IMR-90 (cell line): ENCODE results near the gene EHF. TPM values are rescaled to one million over a fixed set of nuclear protein-coding genes. Genes with fewer than 3 reads are reported as not detected.

Experiments
- ATAC-seq: fragments of 200-7000 bp; cut with Tn5 transposase; 2 replicates; pipeline ENCODE4 v1.9.1; 2020; ENCODE audit warnings: low read depth, mild to moderate bottlenecking, moderate library complexity
- BruUV-seq: library from RNA; stranded (reverse); fragments of 400-500 nt; replicated peaks from 2 replicates; lab custom pipeline; 2021; lab: Mats Ljungman, UMichigan
- CTCF ChIA-PET: fragments of 300-600 bp; formaldehyde crosslinking; extraction: SDS; loops from one replicate; lab custom pipeline; 2021; ENCODE audit warnings: antibody characterized with exemption; lab: Yijun Ruan, JAX
- POLR2A ChIA-PET: fragments of 300-600 bp; sonication (Branson Sonifier 250); formaldehyde crosslinking; loops from one replicate; lab custom pipeline; 2022; ENCODE audit warnings: antibody characterized with exemption; ENCODE audit not compliant: unreplicated experiment; lab: Charles Lee
- DNase-seq: peaks from one replicate; pipeline ENCODE4 v3.0.0; 2013
- H2AFZ ChIP-seq: replicated peaks from 2 replicates; pipeline ENCODE3; 2013; ENCODE audit warnings: low read length, mild to moderate bottlenecking; ENCODE audit not compliant: poor library complexity
- H2AK5ac ChIP-seq: 2 replicates; pipeline ENCODE4 v1.6.1; 2013; ENCODE audit warnings: low read depth, low read length, inconsistent platforms
- H2AK9ac ChIP-seq: replicated peaks from 2 replicates; pipeline ENCODE3; 2013; ENCODE audit warnings: mild to moderate bottlenecking, low read depth, low read length, moderate library complexity; ENCODE audit not compliant: poor library complexity
- H2BK120ac ChIP-seq: 2 replicates; pipeline ENCODE4 v1.6.1; 2013; ENCODE audit warnings: low read depth, low read length, inconsistent platforms
- H2BK15ac ChIP-seq: 3 replicates; pipeline ENCODE4 v1.6.1; 2013; ENCODE audit warnings: low read depth, low read length, inconsistent platforms
- H2BK20ac ChIP-seq: 2 replicates; pipeline ENCODE4 v1.6.1; 2013; ENCODE audit warnings: low read depth, mild to moderate bottlenecking, inconsistent platforms, low read length, moderate library complexity
- H2BK5ac ChIP-seq: 2 replicates; pipeline ENCODE4 v1.6.1; 2013; ENCODE audit warnings: mild to moderate bottlenecking, low read depth, low read length, inconsistent platforms; ENCODE audit not compliant: poor library complexity, severe bottlenecking
- H3K14ac ChIP-seq: replicated peaks from 2 replicates; pipeline ENCODE4 v1.6.1; 2013; ENCODE audit warnings: low read depth, low read length, inconsistent platforms
- H3K18ac ChIP-seq: 2 replicates; pipeline ENCODE4 v1.6.1; 2013; ENCODE audit warnings: low read depth, low read length, control low read depth
- H3K23ac ChIP-seq: 2 replicates; pipeline ENCODE4 v1.6.1; 2013; ENCODE audit warnings: low read depth, low read length, inconsistent platforms
- H3K27ac ChIP-seq: 2 replicates; pipeline ENCODE4 v1.5.1; 2013; ENCODE audit warnings: mild to moderate bottlenecking, control low read depth, low read length; ENCODE audit not compliant: insufficient read depth
- H3K27me3 ChIP-seq: 2 replicates; pipeline ENCODE4 v1.6.1; 2013; ENCODE audit warnings: low read length; ENCODE audit not compliant: control insufficient read depth, insufficient read depth
- H3K36me3 ChIP-seq: 2 replicates; pipeline ENCODE4 v1.6.1; 2013; ENCODE audit warnings: low read length, mixed read lengths; ENCODE audit not compliant: control insufficient read depth, insufficient read depth
- H3K4ac ChIP-seq: 2 replicates; pipeline ENCODE4 v1.6.1; 2013; ENCODE audit warnings: low read depth, low read length, inconsistent platforms
- H3K4me1 ChIP-seq: 2 replicates; pipeline ENCODE4 v1.6.1; 2013; ENCODE audit warnings: low read length, mixed read lengths; ENCODE audit not compliant: control insufficient read depth, insufficient read depth
- H3K4me2 ChIP-seq: 2 replicates; pipeline ENCODE4 v1.6.1; 2013; ENCODE audit warnings: low read depth, mild to moderate bottlenecking, control low read depth, low read length, moderate library complexity
- H3K4me3 ChIP-seq: 2 replicates; pipeline ENCODE4 v1.5.1; 2013; ENCODE audit warnings: low read depth, mild to moderate bottlenecking, control low read depth, low read length, moderate library complexity; ENCODE audit not compliant: insufficient read depth
- H3K56ac ChIP-seq: 2 replicates; pipeline ENCODE4 v1.6.1; 2013; ENCODE audit warnings: low read length, inconsistent platforms; ENCODE audit not compliant: insufficient read depth; ENCODE audit errors: extremely low read depth
- H3K79me1 ChIP-seq, 2 experiments: 2 replicates each; pipeline ENCODE4 v1.6.1; 2013; ENCODE audit warnings: low read length in 2 of 2, inconsistent platforms in 1 of 2, low read depth in 1 of 2
- H3K9ac ChIP-seq: 2 replicates; pipeline ENCODE4 v1.6.1; 2013; ENCODE audit warnings: low read depth, low read length, control low read depth
- H3K9me1 ChIP-seq: 2 replicates; pipeline ENCODE4 v1.6.1; 2013; ENCODE audit warnings: low read length, inconsistent platforms; ENCODE audit not compliant: insufficient read depth
- H3K9me3 ChIP-seq: 2 replicates; pipeline ENCODE4 v1.6.1; 2013; ENCODE audit warnings: low read length; ENCODE audit not compliant: control insufficient read depth, insufficient read depth
- H4K20me1 ChIP-seq: 2 replicates; pipeline ENCODE4 v1.6.1; 2013; ENCODE audit warnings: low read length, inconsistent platforms; ENCODE audit not compliant: insufficient read depth
- H4K5ac ChIP-seq: 2 replicates; pipeline ENCODE4 v1.6.1; 2013; ENCODE audit warnings: mild to moderate bottlenecking, low read depth, low read length, control low read depth
- H4K8ac ChIP-seq, 2 experiments: 2 replicates each; pipeline ENCODE4 v1.6.1; 2013; ENCODE audit warnings: low read depth in 2 of 2, low read length in 2 of 2, control low read depth in 1 of 2, inconsistent platforms in 1 of 2
- H4K91ac ChIP-seq: 2 replicates; pipeline ENCODE4 v1.6.1; 2013; ENCODE audit warnings: low read depth, low read length, inconsistent platforms; ENCODE audit not compliant: insufficient read depth
- CEBPB ChIP-seq: IDR thresholded peaks from 2 replicates; pipeline ENCODE4 v1.6.1; 2012; ENCODE audit warnings: low read depth, low read length, improper control_type of control experiment
- CHD1 ChIP-seq: IDR thresholded peaks from 2 replicates; pipeline ENCODE4 v1.6.1; 2012; ENCODE audit warnings: low read depth, low read length, improper control_type of control experiment
- FOS ChIP-seq: fragments of 150-350 bp; IDR thresholded peaks from 2 replicates; pipeline ENCODE4 v1.6.1; 2016; ENCODE audit warnings: low read depth, low read length
- MAFK ChIP-seq: IDR thresholded peaks from 2 replicates; pipeline ENCODE4 v1.6.1; 2012; ENCODE audit warnings: low read depth, low read length, improper control_type of control experiment
- MAZ ChIP-seq: IDR thresholded peaks from 2 replicates; pipeline ENCODE4 v1.6.1; 2012; ENCODE audit warnings: low read depth, mild to moderate bottlenecking, low read length, improper control_type of control experiment, moderate library complexity, borderline replicate concordance
- NFE2L2 ChIP-seq: fragments of 150-350 bp; IDR thresholded peaks from 2 replicates; pipeline ENCODE4 v1.6.1; 2016; ENCODE audit warnings: low read depth, mild to moderate bottlenecking, low read length
- POLR2A ChIP-seq: IDR thresholded peaks from 2 replicates; pipeline ENCODE4 v1.6.1; 2012; ENCODE audit warnings: mild to moderate bottlenecking, low read depth, low read length
- RAD21 ChIP-seq: IDR thresholded peaks from 2 replicates; pipeline ENCODE4 v1.6.1; 2012; ENCODE audit warnings: low read length, improper control_type of control experiment
- RCOR1 ChIP-seq: IDR thresholded peaks from 2 replicates; pipeline ENCODE4 v1.6.1; 2012; ENCODE audit warnings: mild to moderate bottlenecking, low read length, improper control_type of control experiment; ENCODE audit not compliant: insufficient replicate concordance
- RFX5 ChIP-seq: IDR thresholded peaks from 2 replicates; pipeline ENCODE4 v1.8.0; 2012; ENCODE audit warnings: low read depth, mild to moderate bottlenecking, low read length, moderate library complexity
- SMC3 ChIP-seq: fragments of 150-350 bp; IDR thresholded peaks from 2 replicates; pipeline ENCODE4 v1.6.1; 2016; ENCODE audit warnings: low read depth, mild to moderate bottlenecking, antibody characterized with exemption, low read length, moderate library complexity
- WGBS, 2 experiments: methylation state at CpG; one replicate each; pipeline versions ENCODE4 v1.1.5 to v1.1.7; 2013; ENCODE audit warnings: missing lambda C conversion rate in 2 of 2; ENCODE audit not compliant: insufficient read length in 1 of 2; ENCODE audit errors: extremely low coverage in 2 of 2; 5-methylcytosine and 5-hydroxymethylcytosine counted together
- dilution Hi-C: fragments of 300-500 bp; cut with HindIII; formaldehyde crosslinking; loops from one replicate; pipeline ENCODE4 v1.14.3; 2018; ENCODE audit warnings: low sequenced_read_pairs; ENCODE audit not compliant: unreplicated experiment
- in situ Hi-C: fragments of 300-500 bp; cut with MboI; formaldehyde crosslinking; loops from 3 replicates; pipeline ENCODE4 v1.14.3; 2019; ENCODE audit warnings: low sequenced_read_pairs, inconsistent platforms, mixed read lengths
- intact Hi-C: fragments of 100-400 bp; cut with micrococcal nuclease; formaldehyde crosslinking; loops from 2 replicates; pipeline ENCODE4 v1.10.0; 2022
- polyA plus RNA-seq, 3 experiments: library from polyadenylated mRNA; depleted of rRNA; stranded (reverse); fragments of >200 nt; gene quantifications; 2 replicates each; pipeline ENCODE4 v1.2.3, GENCODE V29; 2012; ENCODE audit warnings: low replicate concordance in 1 of 3
- total RNA-seq: library from RNA; depleted of rRNA; stranded (reverse); fragments of >200 nt; gene quantifications from 2 replicates; pipeline ENCODE4 v1.2.3, GENCODE V29; 2012
- TF ChIP-seq, protein P1 (sequence below): conservative IDR thresholded peaks from 2 replicates; pipeline ENCODE4 v1.5.1; 2012; ENCODE audit warnings: mild to moderate bottlenecking, low read depth, low read length, improper control_type of control experiment
- TF ChIP-seq, protein P2 (sequence below): fragments of 150-350 bp; IDR thresholded peaks from 2 replicates; pipeline ENCODE4 v1.6.1; 2017; ENCODE audit warnings: mild to moderate bottlenecking, antibody characterized with exemption, low read length, low read depth

EHF gene
- total and polyA plus RNA-seq, 2 of the 4 experiments (the other 2 are of a cell fraction), result under 0.01 TPM; not detected in 1

GRCh38 chr11:34659096-34659733 is 38.3 kb downstream of the EHF start:
- Histone ChIP-seq H3K23ac (no peak overlapping the region), H3K4me3 (no peak overlapping the region), H4K5ac (no peak overlapping the region), H3K4me1 (peaks cover 2% of the 10 kb centered on the region; the same call in 1 of the 2 replicates), H2BK5ac (no peak overlapping the region), H3K9ac (no peak overlapping the region), H2BK120ac (no peak overlapping the region), H3K4ac (no peak overlapping the region), H3K56ac (no peak overlapping the region), H3K14ac (no peak overlapping the region), H3K27me3 (no peaks in the 10 kb centered on the region), H4K91ac (no peak overlapping the region), H3K9me3 (no peaks in the 10 kb centered on the region), H3K36me3 (no peaks in the 10 kb centered on the region), H4K8ac (no peak overlapping the region), H3K27ac (no peak overlapping the region), H2AFZ (no peak overlapping the region), H3K9me1 (peaks cover 5% of the 10 kb centered on the region), H2AK5ac (0 out of 2 replicates have a peak overlapping the region, but pooled peaks have one; percentile 18), H4K20me1 (no peaks in the 10 kb centered on the region), H2BK20ac (peak overlapping the region; percentile 9; the same call in 1 of the 2 replicates), H3K4me2 (no peak overlapping the region), H2AK9ac (no peak overlapping the region), H3K79me1 (no peaks in the 10 kb centered on the region), H3K18ac (no peak overlapping the region), H2BK15ac (no peak overlapping the region)
- in situ Hi-C loops (no loop called here), intact Hi-C loops (no loop called here), dilution Hi-C loops (no loop called here)
- no CpG with 5 or more reads among the region's 4 CpGs for WGBS, 2 experiments
- POLR2A ChIA-PET, result interaction anchor here (1.0 kb wide), 1 partner anchor 15 kb away, joined by 3 read pairs; no protein-coding TSS in a partner anchor
- BruUV-seq, result no TSS peak
- DNase-seq (no peak), ATAC-seq (no peak)
- CTCF ChIA-PET, result interaction anchor here (0.7 kb wide), 1 partner anchor 252 kb away, joined by 3 read pairs; no protein-coding TSS in a partner anchor
- no peak for TF ChIP-seq SMC3
- TF ChIP-seq POLR2A, result no peak
- TF ChIP-seq NFE2L2, result no peak
- no peak for TF ChIP-seq CHD1
- no peak for TF ChIP-seq MAZ
- TF ChIP-seq, protein P1, sequence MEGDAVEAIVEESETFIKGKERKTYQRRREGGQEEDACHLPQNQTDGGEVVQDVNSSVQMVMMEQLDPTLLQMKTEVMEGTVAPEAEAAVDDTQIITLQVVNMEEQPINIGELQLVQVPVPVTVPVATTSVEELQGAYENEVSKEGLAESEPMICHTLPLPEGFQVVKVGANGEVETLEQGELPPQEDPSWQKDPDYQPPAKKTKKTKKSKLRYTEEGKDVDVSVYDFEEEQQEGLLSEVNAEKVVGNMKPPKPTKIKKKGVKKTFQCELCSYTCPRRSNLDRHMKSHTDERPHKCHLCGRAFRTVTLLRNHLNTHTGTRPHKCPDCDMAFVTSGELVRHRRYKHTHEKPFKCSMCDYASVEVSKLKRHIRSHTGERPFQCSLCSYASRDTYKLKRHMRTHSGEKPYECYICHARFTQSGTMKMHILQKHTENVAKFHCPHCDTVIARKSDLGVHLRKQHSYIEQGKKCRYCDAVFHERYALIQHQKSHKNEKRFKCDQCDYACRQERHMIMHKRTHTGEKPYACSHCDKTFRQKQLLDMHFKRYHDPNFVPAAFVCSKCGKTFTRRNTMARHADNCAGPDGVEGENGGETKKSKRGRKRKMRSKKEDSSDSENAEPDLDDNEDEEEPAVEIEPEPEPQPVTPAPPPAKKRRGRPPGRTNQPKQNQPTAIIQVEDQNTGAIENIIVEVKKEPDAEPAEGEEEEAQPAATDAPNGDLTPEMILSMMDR, result no peak
- TF ChIP-seq MAFK, result no peak
- no peak for TF ChIP-seq RCOR1
- no peak for TF ChIP-seq RAD21
- TF ChIP-seq FOS, result no peak
- no peak for TF ChIP-seq RFX5
- TF ChIP-seq CEBPB, result no peak
- TF ChIP-seq, protein P2, sequence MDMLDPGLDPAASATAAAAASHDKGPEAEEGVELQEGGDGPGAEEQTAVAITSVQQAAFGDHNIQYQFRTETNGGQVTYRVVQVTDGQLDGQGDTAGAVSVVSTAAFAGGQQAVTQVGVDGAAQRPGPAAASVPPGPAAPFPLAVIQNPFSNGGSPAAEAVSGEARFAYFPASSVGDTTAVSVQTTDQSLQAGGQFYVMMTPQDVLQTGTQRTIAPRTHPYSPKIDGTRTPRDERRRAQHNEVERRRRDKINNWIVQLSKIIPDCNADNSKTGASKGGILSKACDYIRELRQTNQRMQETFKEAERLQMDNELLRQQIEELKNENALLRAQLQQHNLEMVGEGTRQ, result no peak
